NCI-H128 (cell line): ENCODE data around the gene PHF8.
A peak's percentile ranks its signal among the peaks of the same experiment; 100 is the strongest.

Source experiments
- DNase-seq: peaks from one replicate; lab custom pipeline; 2025; ENCODE audit not compliant: unreplicated experiment; lab: John Stamatoyannopoulos, UW

The PHF8 gene

GRCh38 chrX:54044126-54044876, at the start of gene PHF8:
PHF8 (minus strand) TSS chrX:54044473; CDS start chrX:54042728, 1,745 bp downstream.
- DNase-seq: peak; percentile 88

GRCh38 chrX:54093571-54093970, 49.3 kb upstream of the PHF8 start:
- DNase-seq: no peak

- DNase-seq: no peak
These were observed 48.9 kb upstream of the PHF8 start for GRCh38 chrX:54093159-54093558.

GRCh38 chrX:54090880-54091279, 46.6 kb upstream of the PHF8 start:
- DNase-seq: no peak

- no peak for DNase-seq
These were observed 44.9 kb upstream of the PHF8 start for GRCh38 chrX:54089191-54089590.

GRCh38 chrX:54087661-54088060, 43.4 kb upstream of the PHF8 start:
- DNase-seq: no peak

GRCh38 chrX:54085666-54086065, 41.4 kb upstream of the PHF8 start:
- no peak for DNase-seq

- no peak for DNase-seq
These were observed 32.6 kb upstream of the PHF8 start for GRCh38 chrX:54076903-54077302.

- no peak for DNase-seq
These were observed 30.6 kb upstream of the PHF8 start for GRCh38 chrX:54074826-54075225.

GRCh38 chrX:54067766-54068165, 23.5 kb upstream of the PHF8 start:
- DNase-seq: no peak

GRCh38 chrX:54066841-54067240, 22.6 kb upstream of the PHF8 start:
- no peak for DNase-seq

GRCh38 chrX:54064564-54064963, 20.3 kb upstream of the PHF8 start:
- DNase-seq: no peak

GRCh38 chrX:54063361-54063760, 19.1 kb upstream of the PHF8 start:
- no peak for DNase-seq

GRCh38 chrX:54049801-54050200, 5.5 kb upstream of the PHF8 start:
- DNase-seq: no peak

- DNase-seq: no peak
These were observed 4.1 kb upstream of the PHF8 start for GRCh38 chrX:54048412-54048811.

- no peak for DNase-seq
These were observed 1.4 kb upstream of the PHF8 start for GRCh38 chrX:54045563-54046228.

- no peak for DNase-seq
These were observed 635 bp upstream of the PHF8 start for GRCh38 chrX:54044877-54045338.

GRCh38 chrX:54043541-54044125, 640 bp downstream of the PHF8 start:
- DNase-seq: no peak

GRCh38 chrX:54043056-54043455, 1.2 kb downstream of the PHF8 start:
- no peak for DNase-seq

- no peak for DNase-seq
These were observed 1.7 kb downstream of the PHF8 start for GRCh38 chrX:54042609-54043021.

GRCh38 chrX:54030329-54030728, 13.9 kb downstream of the PHF8 start:
- no peak for DNase-seq

- DNase-seq: peak; percentile 3
These were observed 14.6 kb downstream of the PHF8 start for GRCh38 chrX:54029529-54030143.
